Kidney capillary endothelial cell (primary cell): ENCODE results near the gene MT2A.
"Not testable (repeated sequence)": the region's sequence is repeated elsewhere in the genome, so short reads cannot be mapped to it uniquely, and the experiment has no call there.

Experiments used
- DNase-seq: peaks from one replicate; pipeline ENCODE4 v3.0.0-alpha.2; 2018; ENCODE audit warnings: low spot score

Gene MT2A

DNA sequence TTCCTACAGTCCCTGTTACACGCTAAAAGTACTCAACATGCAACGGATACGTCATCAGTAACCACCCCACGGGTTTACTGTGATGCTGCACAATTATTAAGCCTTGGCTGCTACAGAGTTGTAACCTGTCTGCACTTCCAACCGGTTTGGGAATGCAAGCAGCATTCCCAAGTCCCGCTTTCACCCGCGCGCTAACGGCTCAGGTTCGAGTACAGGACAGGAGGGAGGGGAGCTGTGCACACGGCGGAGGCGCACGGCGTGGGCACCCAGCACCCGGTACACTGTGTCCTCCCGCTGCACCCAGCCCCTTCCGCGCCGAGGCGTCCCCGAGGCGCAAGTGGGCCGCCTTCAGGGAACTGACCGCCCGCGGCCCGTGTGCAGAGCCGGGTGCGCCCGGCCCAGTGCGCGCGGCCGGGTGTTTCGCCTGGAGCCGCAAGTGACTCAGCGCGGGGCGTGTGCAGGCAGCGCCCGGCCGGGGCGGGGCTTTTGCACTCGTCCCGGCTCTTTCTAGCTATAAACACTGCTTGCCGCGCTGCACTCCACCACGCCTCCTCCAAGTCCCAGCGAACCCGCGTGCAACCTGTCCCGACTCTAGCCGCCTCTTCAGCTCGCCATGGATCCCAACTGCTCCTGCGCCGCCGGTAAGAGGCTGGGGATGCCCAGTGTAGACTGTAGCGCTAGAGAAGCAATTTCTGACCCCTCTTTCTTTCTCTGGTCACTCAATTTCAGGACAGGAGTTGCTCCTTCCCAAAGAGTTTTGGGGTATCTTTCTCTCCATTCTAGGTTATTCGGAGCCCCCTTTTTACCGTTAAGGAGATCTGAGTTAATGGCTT, at the start of gene MT2A:
Gene MT2A, plus strand, starts transcription at position 542 of the 833 bp plus-strand sequence. Its CDS starts 72 bp downstream, at position 614.
- peak; percentile 96 for DNase-seq

DNA sequence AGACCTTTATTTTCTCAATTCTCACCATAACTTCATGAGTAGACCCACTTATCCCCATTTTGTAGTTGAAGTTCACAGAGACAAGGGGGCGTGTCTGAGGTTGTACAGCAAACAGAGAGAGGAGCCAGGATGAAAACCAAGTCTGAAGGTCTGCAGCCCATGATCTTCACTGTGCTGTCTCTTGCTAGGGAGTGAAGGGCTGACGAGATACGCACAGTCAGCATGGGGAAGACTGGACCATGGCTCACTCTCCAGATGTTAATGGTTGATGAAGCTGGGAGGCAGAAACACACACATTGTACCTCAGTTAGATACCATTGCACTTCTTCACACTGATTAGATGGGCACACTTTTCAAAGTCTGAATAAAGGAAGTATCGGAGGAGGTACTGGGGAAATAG, 49.3 kb upstream of the MT2A start:
- no peak for DNase-seq

DNA sequence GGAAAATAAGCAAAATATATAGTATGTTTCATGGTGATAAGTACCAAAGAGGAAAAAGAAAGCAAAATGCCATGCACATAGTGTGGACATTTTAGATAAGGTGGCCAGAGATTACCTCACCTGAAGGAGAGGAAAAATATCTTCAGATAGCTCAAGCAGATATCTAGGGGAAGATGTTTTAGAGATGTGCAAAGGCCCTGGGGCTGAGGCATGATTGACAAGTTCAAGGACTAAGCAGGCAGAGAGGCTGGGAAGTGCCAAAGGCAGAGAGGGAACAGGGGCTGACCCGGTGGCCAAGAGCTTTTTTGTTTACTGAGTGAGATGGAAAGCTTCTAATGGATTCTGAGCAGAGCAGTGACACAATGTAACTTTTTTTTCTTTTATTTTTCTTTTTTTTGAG, 47.9 kb upstream of the MT2A start:
- DNase-seq: no peak

DNA sequence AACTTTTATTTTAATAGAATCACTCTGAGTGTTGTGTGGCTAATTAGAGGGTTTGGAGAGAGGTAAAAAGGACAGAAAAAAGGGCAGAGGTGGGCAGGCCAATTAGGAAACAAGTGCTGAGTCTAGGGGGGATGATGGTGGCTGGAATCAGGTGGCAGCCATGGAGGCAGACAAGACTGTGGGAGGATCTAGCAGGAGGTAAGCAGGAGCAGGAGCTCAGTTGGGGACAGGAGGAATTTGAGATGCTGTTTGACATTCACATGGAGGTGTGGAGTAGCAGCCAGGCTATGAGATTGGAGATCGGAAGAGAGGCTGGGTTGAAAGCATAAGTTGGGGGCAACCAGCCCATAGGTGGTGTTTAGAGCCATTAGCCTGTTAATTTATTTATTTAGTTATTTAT, 47.3 kb upstream of the MT2A start:
- no peak for DNase-seq

DNA sequence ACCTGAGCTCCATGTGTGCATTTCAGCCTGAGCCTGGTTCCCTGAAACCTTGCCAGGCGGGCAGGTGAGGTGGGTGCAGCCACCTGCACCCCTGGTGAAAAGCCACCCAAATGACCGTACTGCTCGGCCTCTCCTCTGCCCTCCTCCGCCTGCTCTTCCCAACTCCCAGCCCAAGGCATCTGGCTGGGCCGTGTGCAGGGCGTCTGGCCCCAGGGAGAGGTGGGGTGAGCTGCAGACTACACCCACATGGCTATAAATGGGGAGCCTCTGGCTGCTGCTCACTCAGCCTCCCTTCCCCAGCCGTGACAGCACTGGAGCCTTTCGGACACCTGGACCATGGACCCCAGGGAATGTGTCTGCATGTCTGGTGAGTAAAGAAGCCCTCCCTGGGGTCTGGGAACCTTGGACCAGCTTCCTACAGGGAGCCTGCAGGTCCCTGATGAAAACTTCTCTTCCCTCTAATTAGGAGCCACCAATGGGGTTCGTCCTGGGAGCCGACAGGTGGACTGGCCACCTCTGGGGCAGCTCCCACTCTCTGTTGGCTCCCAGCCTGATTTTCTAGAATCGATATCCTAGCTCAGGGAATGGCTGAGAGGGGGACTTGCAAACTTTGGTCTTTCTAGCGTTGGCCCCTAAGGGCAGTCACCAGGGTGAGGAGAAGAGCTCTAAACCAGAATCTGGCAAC, 43.4 kb upstream of the MT2A start, which contains the start of gene MT4:
Gene MT4, plus strand, starts transcription at position 281 of the 685 bp plus-strand sequence. Its CDS starts 56 bp downstream, at position 337.
- no peak for DNase-seq

DNA sequence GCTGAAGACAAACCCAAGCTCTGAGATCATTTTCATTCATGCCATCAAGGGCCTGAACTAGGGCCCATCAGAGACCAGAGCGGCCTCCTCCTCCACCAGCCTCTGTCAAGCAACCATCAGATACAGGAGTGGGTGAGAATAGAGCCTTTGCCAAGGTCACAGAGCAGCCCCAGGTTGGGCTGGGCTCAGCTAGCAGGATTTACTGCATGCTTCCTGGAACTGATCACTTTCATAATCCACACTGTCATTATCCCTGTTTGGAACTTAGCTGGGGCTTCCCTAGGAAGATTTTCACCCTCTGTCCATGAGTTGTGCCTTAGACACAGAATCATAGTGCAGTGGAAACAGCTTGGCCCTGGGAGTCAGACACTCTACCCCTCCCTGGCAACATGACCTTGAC, 38.4 kb upstream of the MT2A start:
- DNase-seq: no peak

DNA sequence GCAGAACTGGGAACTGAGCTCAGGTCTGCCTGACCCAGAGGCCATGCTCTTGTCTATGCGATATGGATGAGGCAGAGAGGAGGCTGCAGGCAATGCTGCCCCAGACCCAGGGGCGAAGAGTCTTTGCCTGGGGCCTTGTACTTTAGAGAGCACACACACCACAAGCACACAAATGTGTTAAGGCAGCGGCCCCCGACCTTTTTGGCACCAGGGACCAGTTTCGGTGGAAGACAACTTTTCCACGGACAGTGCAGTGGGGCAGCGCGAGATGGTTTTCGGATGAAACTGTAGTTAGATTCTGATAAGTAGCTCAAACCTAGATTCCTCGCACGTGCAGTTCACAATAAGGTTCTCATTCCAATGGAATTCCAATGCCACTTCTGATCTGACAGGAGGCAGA, 36.9 kb upstream of the MT2A start:
- no peak for DNase-seq

DNA sequence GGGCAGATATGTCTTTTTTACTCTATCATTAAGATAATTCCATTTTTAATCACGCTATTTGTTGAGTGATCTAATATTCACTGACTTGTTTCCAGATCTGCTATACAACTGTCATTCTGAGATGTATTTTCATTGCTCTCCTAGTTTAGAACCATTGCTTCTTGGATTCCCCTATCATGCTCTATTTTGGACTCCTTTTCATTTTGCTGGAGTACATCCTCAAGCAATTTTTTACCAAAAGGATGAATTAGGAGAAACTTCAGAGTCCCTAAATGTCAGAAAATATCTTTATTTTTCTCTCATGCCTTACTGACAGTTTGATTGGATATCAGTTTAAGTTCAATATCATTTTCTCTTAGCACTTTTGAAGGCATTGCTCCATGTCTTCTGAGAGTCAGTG, 33.8 kb upstream of the MT2A start:
- DNase-seq: no peak

DNA sequence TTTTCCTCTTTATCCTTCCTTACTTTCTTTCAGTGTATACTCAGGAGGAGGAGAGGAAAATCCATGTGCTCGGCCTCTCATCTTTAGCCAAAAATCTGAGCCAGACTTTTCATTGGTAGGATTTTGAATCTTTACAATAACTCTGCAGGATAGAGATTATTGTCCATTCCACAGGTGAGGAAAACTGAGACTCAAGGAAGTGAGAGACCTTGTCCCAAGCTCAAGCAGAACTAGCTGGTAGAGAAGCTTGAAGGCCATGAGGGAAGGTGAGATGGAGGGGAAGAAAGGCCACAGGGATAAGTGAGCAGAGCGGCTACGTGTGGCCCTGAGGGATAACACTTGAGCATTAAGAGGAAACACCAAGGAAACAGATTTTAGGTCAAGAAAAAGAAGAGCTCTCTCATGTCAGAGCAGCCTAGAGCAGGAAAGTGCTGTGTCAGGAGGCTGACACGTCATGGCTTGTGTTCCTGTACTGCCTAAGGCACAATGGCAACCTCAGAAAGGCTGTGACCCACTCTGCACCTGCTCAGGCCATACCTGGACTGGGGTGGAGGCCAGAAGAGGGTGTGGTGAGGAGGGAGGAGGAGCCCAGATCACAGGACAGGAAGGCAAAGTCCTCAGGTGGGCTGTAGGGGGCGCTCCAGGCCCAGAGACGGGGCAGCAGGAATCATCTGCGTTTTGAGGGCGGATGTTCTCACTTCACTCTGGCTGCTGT, 31.6 kb upstream of the MT2A start:
- peak; percentile 30 for DNase-seq

DNA sequence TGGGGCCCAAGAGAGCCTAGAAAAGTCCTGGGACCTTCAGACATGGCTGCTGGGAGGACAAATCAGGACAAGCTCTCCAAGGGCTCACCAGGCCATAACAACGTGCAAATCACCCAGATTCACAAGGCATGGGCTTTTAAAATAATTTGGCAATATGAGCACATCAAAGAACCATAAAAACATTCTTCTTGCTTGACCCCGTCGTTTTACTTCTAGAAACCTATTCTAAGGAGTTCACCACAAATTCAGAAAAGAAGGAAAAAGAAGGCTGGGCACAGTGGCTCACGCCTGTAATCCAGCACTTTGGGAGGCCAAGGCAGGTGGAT, 31.1 kb upstream of the MT2A start:
- DNase-seq: no peak

DNA sequence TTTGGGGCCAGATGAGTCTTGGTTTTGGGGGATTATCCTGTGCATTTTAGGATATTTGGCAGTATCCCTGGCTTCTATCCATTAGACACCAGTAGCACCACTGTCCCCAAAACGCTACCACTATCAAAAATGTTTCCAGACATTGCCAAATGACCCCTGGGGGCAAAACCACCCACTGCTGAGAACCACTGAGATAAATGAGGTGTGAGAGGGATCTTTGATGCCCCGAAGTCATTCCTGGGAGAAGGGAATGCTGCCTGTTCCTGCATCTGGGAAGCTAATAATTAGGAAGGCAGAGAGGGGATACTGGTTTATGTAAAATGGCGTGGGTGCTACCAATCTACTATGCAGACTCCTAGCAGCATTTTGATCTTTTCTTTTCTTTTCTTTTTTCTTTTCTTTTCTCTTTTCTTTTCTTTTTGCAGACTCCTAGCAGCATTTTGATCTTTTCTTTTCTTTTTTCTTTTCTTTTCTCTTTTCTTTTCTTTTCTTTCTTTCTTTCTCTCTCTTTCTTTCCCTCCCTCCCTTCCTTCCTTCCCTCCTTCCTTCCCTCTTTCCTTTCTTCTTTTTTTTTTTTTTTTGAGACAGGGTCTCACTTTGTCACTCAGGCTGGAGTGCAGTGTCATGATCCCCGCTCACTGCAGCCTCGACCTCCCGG, 27.9 kb upstream of the MT2A start:
- no peak for DNase-seq

DNA sequence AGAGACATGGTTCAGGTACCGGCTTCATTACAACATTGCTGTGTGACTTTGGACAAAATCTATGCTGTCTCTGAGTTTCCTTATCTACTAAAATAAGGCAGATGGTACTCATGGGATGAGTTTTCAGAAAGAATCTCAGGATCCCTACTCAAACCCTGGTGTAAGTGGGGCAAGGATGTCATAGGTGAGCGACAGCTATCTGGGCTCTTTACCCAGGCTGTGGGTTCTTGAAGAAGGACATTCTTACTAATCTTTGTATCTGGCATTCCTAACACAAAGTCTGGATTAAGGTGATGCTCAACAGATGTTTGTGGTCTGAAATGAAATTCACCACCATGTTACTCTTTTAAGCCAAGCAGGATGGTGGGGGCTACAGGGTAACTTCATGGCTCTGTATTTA, 25.5 kb upstream of the MT2A start:
- not testable (repeated sequence) for DNase-seq

DNA sequence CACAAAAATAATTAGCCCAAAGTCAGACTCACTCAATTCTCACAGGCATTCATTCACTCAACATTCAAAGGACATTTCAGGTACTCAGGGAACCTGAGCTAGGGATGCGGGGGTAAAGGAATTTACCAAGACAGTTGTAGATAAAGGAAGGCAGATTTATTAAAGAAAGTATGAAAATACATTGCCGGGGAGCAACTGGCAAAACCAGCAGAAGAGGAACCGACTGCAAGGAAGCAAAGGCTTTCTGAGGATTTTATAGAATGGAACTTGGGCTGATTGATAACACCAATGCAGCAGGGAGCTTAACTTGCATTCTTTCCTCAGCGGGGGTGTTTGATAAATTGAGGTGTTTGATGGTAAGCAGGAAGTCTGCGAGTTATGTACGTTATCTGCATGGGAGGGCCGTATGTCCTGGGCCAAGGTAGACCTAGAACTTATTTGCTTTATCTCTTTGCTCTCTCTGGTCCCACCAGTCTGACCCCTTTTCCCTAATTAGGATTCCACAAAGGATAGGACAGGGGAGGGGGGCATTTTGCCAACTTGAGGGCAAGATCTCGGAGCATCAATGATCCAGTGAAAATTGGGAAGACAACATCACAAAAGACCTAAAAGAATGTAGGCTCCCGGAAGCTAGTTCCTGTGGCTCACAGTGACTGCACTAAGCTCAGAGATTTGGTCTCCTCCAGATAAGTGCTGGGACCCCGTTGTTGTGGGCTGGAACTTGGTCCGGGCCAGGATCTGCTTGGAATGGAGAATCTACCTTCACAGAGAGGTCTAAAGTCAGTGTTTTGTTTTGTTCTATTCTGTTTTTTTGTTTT, 24.8 kb upstream of the MT2A start:
- DNase-seq: no peak

DNA sequence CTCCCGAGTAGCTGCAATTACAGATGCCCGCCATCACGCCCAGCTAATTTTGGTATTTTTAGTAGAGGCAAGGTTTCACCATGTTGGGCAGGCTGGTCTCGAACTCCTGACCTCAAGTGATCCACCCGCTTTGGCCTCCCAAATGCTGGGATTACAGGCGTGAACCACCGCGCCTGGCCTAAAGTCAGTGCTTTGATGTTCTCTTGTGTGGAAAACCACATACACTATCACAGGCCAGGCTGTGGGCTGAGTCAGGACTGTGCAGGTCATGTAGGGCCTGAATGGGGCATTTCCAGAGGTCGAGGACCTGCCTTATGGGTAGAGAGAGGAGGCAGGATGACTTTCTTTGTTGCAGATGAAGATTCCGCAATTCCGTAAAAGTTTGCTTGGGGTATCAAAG, 24.1 kb upstream of the MT2A start:
- DNase-seq: no peak

DNA sequence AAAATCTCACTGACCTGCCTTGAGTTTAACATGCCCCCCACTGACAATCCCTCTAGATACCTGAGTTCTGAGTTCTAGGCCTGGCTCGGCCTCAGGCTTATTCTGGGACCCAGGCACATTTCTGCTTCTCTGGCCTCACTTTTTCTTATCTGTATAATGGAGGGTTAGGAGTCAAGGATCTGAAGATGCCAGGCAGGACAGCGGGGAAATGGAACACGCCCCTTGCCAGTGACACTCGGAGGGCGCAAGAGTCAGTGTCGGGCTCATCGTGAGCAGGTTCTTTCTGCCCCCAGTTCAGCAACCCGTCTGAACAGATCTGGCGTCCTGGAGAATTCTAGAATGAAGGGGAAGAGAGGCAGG, 19.6 kb upstream of the MT2A start:
- no peak for DNase-seq

DNA sequence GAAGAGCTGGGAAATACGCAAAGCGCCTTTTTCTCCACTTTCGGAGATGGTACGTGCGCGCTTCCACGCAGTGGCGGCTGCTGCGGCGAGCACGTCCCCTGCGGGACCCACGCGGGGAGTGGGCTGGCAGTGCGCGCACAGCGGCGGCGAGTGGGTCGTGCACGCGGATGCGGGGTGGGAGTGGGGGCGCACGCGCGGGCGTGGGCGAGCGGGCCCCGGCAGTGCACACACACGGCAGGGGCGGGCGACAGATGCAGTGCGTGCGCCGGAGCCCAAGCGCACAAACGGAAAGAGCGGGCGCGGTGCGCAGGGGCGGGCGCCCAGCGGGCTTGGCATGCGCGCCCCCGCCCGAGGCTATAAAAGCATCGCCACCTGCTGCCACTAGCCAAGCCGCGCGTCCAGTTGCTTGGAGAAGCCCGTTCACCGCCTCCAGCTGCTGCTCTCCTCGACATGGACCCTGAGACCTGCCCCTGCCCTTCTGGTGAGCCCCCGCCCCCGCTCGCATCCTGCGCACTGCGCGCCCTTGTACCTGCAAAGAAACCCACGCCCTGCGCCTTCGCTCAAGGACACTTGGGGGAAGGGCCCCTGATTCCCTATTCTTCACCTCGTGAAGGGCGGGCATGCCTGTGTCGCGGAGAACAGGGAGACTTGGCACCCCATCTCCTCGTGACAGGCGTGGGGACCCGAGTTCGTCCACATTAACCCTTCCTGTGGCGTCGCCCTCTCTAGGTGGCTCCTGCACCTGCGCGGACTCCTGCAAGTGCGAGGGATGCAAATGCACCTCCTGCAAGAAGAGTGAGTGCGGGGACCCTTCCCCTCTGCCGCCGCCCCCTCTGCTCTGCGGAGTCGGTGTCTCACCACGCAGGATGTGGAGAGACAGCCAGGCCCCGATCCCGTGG, 19.0 kb upstream of the MT2A start, which contains the start of gene MT3:
Gene MT3, plus strand, starts transcription at position 388 of the 899 bp plus-strand sequence. Its CDS starts 63 bp downstream, at position 451.
- no peak for DNase-seq

DNA sequence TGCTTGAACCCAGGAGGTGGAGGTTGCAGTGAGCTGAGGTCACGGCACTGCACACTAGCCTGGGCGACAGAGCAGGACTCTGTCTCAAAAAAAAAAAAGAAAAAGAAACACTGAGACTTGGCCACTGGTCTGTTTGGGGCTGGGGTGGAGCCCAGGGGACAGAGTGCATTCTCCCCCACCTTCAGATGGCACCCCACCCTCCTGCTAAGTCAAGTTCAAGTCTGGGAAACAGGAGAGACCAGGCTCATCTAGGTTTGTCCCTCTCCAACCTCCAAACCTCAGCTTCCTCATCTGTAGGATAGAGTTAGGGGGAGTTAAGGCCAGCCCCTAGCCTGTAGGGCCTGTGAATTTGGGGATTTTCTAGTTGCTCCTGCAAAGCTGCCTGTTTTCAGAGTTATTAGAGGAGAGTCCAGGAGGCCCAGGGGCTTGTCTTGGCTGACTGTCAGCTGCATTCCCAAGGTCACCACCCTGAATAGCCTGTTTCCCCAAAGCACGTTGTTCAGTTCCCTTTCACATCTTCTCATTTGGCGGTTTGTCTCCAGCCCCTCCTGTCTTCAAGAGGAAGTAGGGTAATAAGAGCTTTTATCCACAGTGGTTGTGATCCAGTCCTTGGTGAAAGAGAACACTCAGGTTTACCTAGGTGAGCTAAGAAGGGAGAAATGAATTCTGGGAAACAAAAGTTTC, 16.9 kb upstream of the MT2A start:
- no peak for DNase-seq

DNA sequence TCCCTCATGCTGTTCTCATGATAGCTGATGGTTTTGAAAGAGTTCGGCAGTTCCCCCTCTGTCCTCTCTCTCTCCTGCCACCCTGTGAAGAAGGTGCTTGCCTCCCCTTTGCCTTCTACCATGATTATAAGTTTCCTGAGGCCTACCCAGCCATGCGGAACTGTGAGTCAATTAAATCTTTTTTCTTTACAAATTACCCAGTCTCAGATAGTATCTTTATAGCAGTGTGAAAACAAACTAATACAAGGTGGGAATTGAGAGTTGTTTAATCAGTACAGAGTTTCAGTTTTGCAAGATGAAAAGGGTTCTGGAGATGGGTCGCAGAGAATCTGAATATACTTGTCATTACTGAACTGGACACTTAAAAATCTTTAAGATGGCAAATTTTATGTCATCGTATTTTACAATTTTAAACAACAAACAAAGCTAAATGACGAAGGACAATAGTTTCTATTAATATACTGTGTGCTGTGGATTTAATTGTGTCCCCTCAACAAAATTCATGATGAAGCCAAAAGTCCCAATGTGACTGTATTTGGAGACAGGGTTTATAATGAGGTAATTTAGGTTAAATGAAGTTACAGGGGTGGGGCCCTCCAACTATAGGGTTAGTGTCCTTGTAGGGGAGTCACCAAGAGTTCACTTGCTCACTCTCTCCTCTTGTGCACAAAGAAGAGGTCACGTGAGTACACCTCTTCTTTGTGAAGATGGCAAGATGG, 14.7 kb upstream of the MT2A start:
- no peak for DNase-seq

DNA sequence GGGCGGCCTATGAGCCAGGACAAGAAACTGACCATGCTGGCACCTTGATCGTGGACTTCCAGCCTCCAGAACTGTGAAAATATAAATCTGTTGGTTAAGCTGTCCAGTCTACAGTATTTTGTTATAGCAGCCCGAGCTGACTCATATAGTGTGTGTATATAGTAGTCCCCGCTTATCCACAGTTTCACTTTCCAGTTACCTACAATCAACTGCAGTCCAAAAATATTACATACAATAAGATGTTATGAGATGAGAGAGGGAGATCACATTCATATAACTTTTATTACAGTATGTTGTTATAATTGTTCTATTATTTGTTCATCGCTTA, 14.1 kb upstream of the MT2A start:
- no peak for DNase-seq
